Testis (tissue), 2 donors: ENCODE data around the gene ATG10.

Source experiments
- POLR2A ChIP-seq: fragments of 450-650 bp; IDR thresholded peaks from one replicate; pipeline ENCODE4 v1.6.1; 2017; ENCODE audit warnings: antibody characterized with exemption, mild to moderate bottlenecking, moderate library complexity
- TF ChIP-seq, protein P1 (sequence below), 3 experiments: fragments of 450-650 bp in 2 of 3; fragments of 200-600 bp in 1 of 3; sonication (generic) in 1 of 3; IDR thresholded peaks; one replicate each; pipeline ENCODE4 v1.5.1; 2016 to 2019; ENCODE audit warnings: antibody characterized with exemption in 3 of 3, mild to moderate bottlenecking in 2 of 3, moderate library complexity in 1 of 3

- TF ChIP-seq, protein P1, sequence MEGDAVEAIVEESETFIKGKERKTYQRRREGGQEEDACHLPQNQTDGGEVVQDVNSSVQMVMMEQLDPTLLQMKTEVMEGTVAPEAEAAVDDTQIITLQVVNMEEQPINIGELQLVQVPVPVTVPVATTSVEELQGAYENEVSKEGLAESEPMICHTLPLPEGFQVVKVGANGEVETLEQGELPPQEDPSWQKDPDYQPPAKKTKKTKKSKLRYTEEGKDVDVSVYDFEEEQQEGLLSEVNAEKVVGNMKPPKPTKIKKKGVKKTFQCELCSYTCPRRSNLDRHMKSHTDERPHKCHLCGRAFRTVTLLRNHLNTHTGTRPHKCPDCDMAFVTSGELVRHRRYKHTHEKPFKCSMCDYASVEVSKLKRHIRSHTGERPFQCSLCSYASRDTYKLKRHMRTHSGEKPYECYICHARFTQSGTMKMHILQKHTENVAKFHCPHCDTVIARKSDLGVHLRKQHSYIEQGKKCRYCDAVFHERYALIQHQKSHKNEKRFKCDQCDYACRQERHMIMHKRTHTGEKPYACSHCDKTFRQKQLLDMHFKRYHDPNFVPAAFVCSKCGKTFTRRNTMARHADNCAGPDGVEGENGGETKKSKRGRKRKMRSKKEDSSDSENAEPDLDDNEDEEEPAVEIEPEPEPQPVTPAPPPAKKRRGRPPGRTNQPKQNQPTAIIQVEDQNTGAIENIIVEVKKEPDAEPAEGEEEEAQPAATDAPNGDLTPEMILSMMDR (IDR thresholded peaks at IDR 0.05), result no peak
- TF ChIP-seq POLR2A, result no peak
These were observed 101.4 kb downstream of the ATG10 start for GRCh38 chr5:82073179-82073578.
